B cell (primary cell): ENCODE results near the gene PACRG.

Experiments
- EZH2 ChIP-seq: IDR thresholded peaks from 2 replicates; pipeline ENCODE4 v1.6.1; 2012; ENCODE audit warnings: borderline replicate concordance, low read depth, mild to moderate bottlenecking, moderate library complexity, low read length; ENCODE audit not compliant: insufficient read depth, poor library complexity, severe bottlenecking
- TF ChIP-seq, protein P1 (sequence below): fragments of 200-600 bp; IDR thresholded peaks from one replicate; pipeline ENCODE4 v1.8.0; 2022; ENCODE audit warnings: antibody characterized with exemption, mild to moderate bottlenecking

DNA sequence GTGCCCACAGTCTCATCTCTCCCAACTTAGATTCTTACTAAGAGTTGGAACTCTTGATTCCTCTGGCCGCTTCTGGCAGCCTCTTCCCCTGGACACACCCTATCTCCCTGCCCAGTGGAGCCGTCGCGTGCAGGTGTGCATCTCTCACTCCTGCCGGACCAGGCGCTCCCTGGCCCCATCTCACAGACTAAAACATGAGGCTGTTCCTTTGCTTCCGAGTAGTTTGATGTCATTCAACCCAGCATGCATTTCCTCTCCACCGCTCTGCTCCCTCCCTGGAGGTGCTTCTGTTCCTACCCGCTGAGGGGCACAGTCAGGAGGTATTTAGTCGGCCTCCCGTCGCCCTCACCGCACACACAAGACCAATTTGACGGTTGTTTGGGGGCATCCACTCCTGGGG is 458.8 kb downstream of the PACRG start:
- TF ChIP-seq, protein P1, sequence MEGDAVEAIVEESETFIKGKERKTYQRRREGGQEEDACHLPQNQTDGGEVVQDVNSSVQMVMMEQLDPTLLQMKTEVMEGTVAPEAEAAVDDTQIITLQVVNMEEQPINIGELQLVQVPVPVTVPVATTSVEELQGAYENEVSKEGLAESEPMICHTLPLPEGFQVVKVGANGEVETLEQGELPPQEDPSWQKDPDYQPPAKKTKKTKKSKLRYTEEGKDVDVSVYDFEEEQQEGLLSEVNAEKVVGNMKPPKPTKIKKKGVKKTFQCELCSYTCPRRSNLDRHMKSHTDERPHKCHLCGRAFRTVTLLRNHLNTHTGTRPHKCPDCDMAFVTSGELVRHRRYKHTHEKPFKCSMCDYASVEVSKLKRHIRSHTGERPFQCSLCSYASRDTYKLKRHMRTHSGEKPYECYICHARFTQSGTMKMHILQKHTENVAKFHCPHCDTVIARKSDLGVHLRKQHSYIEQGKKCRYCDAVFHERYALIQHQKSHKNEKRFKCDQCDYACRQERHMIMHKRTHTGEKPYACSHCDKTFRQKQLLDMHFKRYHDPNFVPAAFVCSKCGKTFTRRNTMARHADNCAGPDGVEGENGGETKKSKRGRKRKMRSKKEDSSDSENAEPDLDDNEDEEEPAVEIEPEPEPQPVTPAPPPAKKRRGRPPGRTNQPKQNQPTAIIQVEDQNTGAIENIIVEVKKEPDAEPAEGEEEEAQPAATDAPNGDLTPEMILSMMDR: no peak
- no peak for TF ChIP-seq EZH2
